HPDE6-E6E7 (cell line): Measurements from ENCODE around the gene CREBBP.
A peak's percentile ranks its signal among the peaks of the same experiment; 100 is the strongest.
"Not testable (repeated sequence)": the region's sequence is repeated elsewhere in the genome, so short reads cannot be mapped to it uniquely, and the experiment has no call there.

Experiments used
- DNase-seq: peaks from one replicate; pipeline ENCODE4 v3.0.0; 2011; ENCODE audit warnings: missing footprints; ENCODE audit errors: extremely low spot score

CREBBP gene

DNA sequence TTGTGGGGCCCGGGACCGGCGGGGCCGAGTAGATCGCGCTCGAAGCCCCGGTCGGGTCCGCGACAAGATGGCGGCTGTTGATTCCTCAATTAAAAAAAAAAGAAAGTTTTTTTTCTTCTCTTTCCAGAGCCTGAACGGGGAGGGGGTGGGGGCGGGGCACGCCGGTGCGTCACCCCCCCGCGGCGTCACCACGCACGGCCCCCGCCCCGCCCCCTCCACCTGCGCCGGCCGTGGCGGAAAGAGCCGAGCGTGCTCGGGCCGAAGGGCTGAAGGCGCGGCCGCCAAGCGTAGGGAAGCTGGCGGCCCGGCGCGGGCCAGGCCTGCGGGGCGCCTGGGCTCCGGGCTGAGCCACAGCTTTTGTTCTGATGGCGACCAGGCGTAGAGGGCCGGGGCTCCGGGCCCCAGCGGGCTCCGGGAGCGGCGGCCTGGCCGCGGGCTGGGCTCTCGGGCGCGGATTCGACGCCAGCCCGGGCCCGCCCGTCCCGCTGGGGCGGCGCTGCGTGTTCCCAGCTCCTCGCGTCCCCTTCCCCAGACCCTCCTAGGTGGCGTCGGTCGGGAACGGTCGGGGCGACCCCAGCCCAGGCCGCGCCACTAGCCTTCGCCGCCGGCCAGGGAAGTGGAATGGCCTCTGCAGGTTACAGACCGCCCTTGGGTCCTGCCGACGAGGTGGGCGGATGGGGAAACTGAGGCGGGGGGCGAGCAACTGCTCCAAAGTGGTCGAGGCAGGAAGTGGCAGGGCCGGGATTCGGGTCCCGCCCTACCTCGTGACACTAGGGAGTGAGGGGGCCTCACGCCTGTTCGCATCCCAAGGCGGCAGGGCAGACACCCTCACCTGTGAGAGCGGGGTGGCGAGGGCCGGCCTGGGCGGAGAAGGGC is at the start of gene CREBBP:
TSS of gene CREBBP (minus strand) at position 91 of the 876 bp plus-strand sequence. CDS start 797 bp downstream, outside the sequence.
- peak; percentile 67 for DNase-seq

DNA sequence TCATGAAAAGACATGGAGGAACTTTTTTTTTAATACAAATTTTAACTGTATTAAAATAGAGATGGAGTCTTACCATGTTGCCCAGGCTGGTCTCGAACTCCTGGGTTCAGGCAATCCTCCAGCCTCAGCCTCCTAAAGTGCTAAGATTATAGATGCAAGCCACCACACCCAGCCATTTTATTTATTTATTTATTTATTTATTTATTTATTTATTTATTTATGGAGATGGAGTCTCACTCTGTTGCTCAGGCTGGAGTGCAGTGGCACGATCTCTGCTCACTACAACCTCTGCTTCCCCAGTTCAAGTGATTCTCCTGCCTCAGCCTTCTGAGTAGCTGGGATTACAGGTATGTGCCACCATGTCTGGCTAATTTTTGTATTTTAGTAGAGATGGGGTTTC is 46.6 kb upstream of the CREBBP start:
- DNase-seq = not testable (repeated sequence)

DNA sequence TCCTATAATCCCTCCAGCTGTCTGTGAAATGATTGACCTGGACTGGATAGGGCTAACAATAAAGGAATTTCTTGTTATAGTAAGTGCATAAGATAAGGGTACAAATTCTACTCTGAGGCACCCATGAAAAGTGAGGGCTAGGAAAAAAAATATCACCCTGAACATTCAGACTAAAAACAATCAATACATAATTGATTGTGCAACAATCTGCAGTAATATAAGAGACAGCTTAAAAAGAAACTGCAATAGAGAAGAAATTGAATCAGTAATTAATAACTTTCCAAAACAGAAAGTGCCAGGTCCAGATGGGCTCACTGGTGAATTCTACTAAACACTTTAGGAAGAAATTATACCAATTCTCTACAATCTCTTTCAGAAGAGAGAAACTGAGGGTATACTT is 44.2 kb upstream of the CREBBP start:
- no peak for DNase-seq

DNA sequence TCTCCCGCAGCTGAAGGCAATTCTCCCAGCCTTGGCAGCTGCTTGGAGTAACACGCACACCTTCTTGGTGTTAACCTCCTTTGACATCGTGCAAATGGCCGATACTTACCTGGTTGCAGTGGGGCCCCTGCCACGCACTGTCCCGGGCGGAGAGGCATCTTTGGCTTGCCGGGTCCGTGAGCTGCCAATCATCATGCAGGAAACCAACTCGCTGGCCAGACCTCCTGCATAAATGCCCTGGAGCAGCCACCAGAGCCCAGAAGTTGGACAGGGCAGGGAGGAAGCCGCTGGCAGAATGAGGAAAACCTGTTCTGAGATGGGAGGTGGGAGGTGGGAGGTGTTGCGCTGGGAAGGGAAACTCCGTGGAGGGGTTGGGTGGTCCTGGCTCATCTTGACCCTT is 41.7 kb upstream of the CREBBP start:
- no peak for DNase-seq

DNA sequence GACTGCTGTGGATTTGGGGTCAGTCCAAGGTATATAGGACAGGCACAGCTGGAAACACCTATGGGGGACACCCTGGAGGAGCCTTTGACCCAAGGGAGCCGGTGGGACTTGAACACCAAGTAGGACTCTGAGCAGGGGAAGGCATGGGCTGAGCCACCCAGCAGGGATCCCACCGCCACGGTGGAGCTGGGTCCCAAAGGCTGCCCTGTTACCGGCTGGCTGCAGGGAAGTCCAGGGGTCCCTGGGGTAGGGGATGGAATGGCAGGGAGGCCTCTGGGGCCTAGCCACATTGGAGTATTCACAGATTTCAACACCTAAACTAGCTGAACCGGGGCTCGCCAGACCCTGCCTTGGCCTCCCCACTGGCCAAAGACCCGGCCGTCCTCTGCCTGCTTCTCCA is 39.7 kb upstream of the CREBBP start:
- no peak for DNase-seq

DNA sequence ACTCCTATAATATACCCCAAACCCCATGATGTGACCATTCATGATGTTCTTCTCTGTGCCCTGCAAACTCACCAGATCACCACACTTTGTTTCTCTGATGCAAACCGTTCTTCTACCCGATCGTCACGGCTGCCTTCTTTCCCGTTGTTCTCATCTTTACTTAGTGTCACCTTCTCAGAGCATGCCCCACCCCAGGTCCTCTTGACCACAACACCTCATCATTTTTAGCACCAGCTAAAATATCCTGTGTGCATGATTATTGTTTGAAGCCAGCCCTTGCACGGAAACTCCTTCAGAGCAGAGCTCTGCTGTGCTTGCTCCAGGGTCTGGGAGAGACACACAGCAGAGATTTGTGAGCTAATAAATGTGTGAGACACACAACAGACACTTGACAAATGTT is 38.9 kb upstream of the CREBBP start:
- DNase-seq = no peak

DNA sequence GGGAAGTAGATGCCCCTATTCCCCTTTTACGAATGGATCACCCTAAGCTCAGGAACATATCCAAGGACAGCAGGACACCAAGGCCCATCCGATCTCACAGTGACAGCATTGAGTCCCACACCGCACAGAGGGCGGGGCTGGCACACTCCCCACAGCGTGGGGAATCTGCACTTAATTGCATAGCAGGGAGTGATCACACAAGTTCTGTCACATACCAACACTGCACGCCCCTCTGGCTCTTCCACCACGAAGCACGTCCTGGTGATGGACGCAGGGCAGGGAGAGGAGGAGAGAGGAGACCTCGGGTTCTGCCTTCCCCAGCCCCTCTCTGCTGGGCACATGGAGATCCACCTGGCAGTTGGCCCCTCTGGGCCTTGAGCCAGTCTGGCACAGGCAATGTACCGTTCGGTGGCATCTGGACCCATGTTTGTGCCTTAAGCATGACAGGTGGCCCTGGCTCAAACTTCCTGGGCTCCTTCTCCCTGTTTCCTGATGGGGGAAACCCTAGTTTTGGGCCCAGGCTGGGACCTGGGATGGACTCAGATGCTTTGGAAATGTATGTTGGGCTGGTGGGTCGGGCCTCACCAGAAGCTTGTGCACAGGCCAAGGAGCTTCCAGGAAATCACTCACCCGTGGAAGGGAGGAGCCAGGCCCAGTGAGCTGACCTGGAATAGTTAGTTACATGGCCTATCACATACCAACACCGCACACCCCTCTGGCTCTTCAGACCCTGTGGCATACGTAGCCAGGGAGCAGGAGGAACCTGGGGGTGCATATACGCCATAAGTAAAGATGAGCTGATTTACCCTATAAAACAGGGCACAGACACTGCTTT is 35.1 kb upstream of the CREBBP start:
- no peak for DNase-seq

DNA sequence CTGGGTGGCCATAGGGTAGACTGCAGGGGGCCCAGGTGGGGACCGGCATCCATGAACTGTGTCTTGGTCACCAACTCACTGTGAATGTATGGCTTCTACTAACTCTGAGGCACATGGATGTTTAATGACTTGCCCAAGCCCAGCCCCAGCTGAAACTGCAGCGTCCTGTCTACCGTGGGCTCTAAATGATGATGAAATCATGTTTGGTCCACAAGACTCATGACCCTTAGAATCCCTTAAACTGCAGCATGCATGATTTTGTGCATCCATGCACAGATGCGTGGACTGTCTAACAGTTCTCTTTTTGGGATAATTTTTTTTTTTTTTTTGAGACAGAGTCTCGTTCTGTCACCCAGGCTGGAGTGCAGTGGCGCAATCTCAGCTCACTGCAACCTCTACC is 32.4 kb upstream of the CREBBP start:
- no peak for DNase-seq

DNA sequence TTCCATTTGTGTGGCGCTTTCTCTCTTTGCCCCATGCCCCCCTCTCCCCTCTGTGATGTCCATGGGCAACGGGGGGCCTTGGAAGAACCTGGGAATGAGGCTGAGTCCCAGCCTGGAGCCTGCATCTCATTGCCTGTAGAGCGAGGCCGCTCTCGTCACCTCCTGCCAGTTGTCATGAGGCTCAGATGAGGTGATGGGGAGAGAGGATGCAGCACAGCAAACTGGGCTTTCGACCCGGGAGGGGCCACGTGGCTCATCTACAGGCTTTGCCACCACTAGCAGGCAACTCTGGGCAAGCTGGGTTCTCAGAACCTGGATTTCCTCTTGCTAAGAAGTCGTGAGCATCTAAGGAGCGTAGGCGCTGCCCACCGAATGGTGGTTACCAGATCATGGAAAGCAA is 31.9 kb upstream of the CREBBP start:
- DNase-seq = no peak

DNA sequence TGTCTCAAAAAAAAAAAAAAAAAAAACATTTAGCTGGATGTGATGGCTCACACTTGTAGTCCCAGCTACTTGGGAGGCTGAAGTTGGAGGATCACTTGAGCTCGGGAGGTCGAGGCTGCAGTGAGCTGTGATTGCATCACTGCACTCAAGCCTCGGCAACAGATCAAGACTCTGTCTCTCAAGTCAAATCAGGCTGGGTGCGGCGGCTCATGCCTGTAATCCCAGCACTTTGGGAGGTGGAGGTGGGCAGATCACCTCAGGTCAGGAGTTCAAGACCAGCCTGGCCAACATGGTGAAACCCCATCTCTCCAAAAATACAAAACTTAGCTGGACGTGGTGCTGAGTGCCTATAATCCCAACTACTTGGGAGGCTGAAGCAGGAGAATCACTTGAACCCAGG is 31.2 kb upstream of the CREBBP start:
- DNase-seq = not testable (repeated sequence)

DNA sequence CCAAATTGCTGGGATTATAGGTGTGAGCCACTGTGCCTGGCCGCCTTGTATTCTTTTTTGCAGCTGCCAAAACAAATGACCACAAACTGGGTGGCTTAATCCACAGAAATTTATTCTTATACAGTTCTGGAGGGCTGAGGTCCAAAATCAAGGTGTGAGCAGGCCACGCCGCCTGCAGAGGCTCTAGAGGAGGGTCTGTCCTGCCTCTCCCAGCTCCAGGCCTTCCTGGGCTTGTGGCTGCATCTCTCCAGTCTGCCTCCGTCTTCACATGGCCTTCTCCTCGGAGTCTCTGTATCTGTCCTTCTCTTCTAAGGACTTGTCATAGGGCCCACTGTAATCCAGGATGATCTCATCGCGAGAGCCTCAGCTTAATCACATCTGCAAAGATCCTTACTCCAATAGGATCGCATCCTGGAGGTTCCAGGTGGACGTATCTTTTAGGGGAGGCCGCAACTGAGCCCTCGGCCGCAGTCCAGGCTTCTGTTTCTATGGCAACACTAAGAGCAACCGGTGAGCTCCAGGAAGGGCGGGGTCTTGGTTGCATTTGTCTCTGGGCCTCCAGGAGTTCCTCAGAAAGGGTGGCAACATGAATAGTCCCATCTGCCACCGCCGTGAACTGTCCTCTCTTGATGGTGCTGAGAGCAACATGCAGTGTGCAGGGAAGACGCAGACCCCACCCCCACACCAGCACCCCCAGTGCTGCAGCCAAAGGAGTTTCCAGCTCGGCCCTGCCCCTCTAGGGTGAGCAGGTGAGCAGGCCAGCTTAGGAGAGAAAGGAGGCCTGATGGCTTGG is 29.5 kb upstream of the CREBBP start:
- DNase-seq = no peak

DNA sequence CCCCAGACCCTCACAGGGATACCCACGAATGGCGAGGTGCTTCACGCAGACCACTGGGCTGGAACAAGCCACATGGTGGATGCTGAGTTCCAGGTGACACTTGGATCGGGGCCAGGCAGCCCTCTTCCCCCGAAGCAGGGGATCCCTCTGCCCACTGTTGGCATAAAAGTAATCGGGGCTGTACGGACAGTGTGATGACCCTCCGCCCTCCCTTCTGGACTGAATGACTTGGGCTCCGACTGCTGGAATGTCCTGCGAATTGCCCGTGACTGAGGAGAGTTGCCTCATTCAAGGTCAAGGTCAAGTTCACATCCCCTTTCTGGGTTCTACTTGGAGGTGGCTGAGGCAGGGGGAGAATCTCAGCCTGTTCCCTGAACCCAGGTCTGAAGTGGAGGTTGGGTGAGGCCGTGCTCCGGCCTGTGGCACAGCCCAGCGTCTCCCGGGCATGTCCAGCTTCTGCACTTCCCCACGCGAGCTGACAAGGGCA is 28.5 kb upstream of the CREBBP start:
- no peak for DNase-seq

DNA sequence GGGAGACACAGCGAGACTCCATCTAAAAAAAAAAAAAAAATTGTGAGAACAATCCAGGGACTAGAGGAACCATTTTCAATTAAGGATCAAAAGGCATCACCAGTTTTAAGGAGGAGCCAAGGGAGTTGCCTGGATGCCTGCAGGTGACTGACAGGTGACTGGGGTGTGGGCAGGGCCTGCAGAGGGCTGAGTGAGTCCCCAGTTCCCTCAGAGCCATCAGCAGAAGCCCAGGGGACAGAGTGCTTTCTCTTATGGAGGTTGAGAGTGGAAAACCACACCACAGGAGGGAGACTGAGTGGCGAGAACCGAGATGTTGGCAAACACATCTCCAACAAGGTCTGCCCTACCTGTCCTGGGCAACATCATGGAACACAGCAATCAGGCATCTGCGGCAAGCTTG is 27.1 kb upstream of the CREBBP start:
- no peak for DNase-seq

DNA sequence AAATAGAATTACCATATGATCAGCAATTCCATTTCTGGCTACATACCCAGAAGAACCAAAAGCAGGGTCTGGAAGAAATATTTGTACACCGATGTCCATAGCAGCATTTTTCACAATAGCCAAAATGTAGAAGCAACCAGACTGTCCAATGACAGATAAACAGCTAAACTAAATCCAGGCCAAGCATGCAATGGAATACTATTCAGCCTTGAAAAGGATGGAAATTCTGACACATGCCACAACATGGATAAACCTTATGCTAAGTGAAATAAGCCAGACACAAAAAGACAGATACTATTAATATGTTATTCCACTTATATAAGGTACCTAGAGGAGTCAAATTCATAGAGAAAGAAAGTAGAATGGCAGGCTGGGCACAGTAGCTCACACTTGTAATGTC is 25.9 kb upstream of the CREBBP start:
- DNase-seq = no peak

DNA sequence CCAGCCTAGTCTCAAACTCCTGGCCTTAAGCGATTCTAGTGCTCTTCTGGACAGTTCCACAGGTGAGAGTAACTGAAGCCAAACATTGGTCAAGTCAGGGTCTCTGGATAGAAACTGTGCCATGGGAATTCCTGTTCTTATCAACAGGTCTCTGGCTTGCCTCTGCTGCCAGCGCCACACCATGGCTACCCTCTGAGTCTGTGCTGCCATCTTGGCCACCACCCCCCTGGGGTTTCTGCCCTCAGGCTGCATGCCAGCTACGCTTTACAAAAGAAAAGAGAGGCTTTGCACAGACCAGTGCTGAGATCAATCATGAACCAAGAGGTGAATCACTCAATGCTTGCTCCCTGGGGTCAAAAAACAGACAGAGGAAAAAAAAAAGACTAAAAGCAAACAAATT is 24.4 kb upstream of the CREBBP start:
- DNase-seq = no peak

DNA sequence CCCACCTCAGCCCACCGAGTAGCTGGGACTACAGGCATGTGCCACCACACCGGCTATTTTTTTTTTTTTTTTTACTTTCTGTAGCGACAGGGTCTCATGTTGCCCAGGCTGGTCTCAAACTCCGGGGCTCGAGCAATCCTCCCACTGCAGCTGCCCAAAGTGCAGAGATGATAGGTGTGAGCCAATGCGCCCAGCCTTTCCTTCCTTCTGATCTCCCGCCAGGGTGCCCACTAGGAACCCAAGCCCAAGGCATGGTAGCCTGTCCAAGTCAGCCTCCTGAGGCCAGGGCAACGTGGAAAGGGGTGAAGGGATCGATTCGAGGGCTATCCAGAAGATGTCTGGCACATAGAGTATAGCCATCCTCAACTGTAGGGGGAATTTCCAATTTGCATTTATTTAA is 9.6 kb upstream of the CREBBP start:
- DNase-seq = no peak

DNA sequence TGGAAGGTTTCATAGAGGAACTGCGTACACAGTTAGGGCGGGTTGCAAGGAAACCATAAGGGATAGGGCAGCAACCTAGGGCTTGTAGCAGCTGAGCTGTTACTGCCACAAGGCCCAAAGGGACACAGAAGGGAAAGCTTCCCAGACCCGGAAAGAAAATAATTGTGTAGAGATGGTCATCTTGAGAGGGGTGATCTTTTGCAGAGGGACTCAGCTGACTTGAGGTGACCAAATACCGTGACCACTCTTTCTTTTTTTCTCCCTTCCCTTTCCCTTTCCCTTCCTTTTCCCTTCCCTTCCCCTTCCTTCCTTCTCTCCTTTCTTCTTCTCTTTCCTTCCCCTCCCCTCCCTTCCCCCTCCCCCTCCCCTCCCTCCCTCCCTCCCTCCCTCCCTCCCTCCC is 8.5 kb upstream of the CREBBP start:
- no peak for DNase-seq

DNA sequence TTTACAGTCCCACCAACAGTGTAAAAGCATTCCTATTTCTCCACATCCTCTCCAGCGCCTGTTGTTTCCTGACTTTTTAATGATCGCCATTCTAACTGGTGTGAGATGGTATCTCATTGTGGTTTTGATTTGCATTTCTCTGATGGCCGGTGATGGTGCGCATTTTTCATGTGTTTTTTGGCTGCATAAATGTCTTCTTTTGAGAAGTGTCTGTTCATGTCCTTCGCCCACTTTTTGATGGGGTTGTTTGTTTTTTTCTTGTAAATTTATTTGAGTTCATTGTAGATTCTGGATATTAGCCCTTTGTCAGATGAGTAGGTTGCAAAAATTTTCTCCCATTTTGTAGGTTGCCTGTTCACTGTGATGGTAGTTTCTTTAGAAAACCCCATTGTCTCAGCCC is 5.5 kb upstream of the CREBBP start:
- DNase-seq = not testable (repeated sequence)

DNA sequence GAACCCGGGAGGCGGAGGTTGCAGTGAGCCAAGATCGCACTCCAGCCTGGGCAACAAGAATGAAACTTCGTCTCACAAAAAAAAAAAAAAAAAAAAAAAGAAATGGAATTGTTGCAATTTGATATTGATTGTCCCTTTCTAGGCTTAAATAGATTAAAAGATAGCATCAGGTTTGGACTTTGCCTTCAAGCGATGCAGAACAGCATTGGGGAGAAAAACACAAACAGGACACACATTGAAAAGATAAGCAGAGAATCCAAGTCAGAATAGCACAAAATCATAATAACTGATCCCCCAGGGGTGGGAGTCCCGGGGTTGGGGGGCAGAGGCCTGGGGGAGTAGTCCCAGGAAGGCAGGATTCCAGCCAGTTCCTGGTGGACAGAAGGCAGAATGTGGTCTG is 3.9 kb upstream of the CREBBP start:
- DNase-seq = no peak

DNA sequence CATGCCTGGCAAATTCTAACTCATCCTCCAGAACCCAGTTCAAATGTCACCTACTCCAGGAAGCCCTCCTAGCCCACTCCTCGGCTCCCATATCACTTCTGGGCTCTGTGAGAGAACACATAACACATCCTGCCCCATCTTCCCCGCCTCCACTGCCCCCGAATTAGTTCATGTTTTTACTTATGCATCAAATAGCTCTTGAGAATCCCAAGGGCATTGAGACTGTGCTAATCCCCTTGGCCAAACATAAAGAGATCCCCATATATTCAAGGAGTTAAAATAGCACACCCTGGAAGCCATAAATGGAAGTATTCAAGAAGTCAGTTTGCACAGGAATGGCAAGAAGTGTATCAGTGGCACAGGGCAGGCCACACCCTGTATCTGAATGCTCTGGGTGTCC is 2.0 kb upstream of the CREBBP start:
- no peak for DNase-seq

DNA sequence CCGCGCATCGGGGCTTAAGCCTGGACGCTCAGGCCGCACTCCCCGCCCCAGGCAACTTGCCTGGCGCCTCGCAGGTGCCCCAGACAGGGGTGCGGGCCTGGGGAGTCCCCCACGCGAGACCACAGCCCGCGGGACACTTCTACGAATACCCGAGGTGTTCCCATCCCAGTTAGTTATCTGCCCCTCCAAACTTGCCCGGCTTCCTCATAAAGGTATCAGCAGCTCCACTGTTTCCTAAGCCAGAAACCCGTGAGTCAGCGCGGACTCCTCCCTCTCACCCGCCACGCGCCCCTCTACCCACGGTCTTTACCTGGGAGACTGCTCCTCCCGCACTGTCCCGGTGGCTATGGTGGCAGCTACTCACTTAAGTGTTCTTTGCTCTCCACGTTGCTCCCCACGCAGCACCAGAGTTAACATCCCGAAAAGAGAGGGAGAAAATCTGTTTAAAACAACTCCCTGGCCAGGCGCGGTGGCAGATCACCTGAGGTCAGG is 1.0 kb upstream of the CREBBP start:
- DNase-seq = no peak
